ENCODE data around the gene TRIM37. TPM values are rescaled to one million over a fixed set of nuclear protein-coding genes. Genes with fewer than 3 reads are reported as not detected.

The TRIM37 gene
- total and polyA plus RNA-seq, 4 donors, result 9.1 to 39.0 (median 16.8) TPM

GRCh38 chr17:59101178-59101577, 5.5 kb downstream of the TRIM37 start:
- H3K36me3 ChIP-seq (ENCODE audit: control insufficient read depth in 4 of 4, insufficient read depth in 4 of 4, low read length in 4 of 4), result peaks cover 0 to 22% (median 5%) of the 10 kb centered on the region in 4 donors
- 97 to 100% methylated on average over 1 of the region's 1 CpG for WGBS, 2 donors
- no peaks in the 10 kb centered on the region for H3K9me3 ChIP-seq (ENCODE audit: control insufficient read depth in 4 of 4, insufficient read depth in 3 of 4, low read length in 3 of 4)
- TF ChIP-seq, protein P1, sequence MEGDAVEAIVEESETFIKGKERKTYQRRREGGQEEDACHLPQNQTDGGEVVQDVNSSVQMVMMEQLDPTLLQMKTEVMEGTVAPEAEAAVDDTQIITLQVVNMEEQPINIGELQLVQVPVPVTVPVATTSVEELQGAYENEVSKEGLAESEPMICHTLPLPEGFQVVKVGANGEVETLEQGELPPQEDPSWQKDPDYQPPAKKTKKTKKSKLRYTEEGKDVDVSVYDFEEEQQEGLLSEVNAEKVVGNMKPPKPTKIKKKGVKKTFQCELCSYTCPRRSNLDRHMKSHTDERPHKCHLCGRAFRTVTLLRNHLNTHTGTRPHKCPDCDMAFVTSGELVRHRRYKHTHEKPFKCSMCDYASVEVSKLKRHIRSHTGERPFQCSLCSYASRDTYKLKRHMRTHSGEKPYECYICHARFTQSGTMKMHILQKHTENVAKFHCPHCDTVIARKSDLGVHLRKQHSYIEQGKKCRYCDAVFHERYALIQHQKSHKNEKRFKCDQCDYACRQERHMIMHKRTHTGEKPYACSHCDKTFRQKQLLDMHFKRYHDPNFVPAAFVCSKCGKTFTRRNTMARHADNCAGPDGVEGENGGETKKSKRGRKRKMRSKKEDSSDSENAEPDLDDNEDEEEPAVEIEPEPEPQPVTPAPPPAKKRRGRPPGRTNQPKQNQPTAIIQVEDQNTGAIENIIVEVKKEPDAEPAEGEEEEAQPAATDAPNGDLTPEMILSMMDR (IDR thresholded peaks at IDR 0.05; ENCODE audit: control extremely low read depth, extremely low read depth), result no peak
- no peak overlapping the region for H3K9ac ChIP-seq (ENCODE audit: insufficient read depth in 1 of 2, low read length in 2 of 2)
- no peaks in the 10 kb centered on the region for H3K27me3 ChIP-seq (ENCODE audit: control insufficient read depth in 3 of 3, insufficient read depth in 3 of 3, low read length in 2 of 3)
- no peak for DNase-seq
- peaks cover 0 to 9% (median 1%) of the 10 kb centered on the region in 5 donors for H3K4me1 ChIP-seq (ENCODE audit: control insufficient read depth in 5 of 5, insufficient read depth in 5 of 5, low read length in 5 of 5)
- ATAC-seq (ENCODE audit: insufficient read depth, low FRiP score), result no peak
- H3K27ac ChIP-seq (ENCODE audit: low read depth in 1 of 2, low read length in 1 of 2), result no peak overlapping the region
- no peak overlapping the region for H3K4me3 ChIP-seq

- Histone ChIP-seq H3K36me3 (ENCODE audit: control insufficient read depth in 4 of 4, insufficient read depth in 4 of 4, low read length in 4 of 4) (peaks cover 0 to 15% (median 4%) of the 10 kb centered on the region in 4 donors), H3K9ac (ENCODE audit: insufficient read depth in 1 of 2, low read length in 2 of 2) (no peak overlapping the region), H3K27ac (ENCODE audit: low read depth in 1 of 2, low read length in 1 of 2) (no peak overlapping the region), H3K4me3 (no peak overlapping the region), H3K27me3 (ENCODE audit: control insufficient read depth in 3 of 3, insufficient read depth in 3 of 3, low read length in 2 of 3) (no peaks in the 10 kb centered on the region), H3K9me3 (ENCODE audit: control insufficient read depth in 4 of 4, insufficient read depth in 3 of 4, low read length in 3 of 4) (no peaks in the 10 kb centered on the region), H3K4me1 (ENCODE audit: control insufficient read depth in 5 of 5, insufficient read depth in 5 of 5, low read length in 5 of 5) (peaks cover 0 to 11% (median 3%) of the 10 kb centered on the region in 5 donors)
- ATAC-seq (ENCODE audit: insufficient read depth, low FRiP score) (no peak), DNase-seq (no peak)
- TF ChIP-seq, protein P1 (IDR thresholded peaks at IDR 0.05; ENCODE audit: control extremely low read depth, extremely low read depth), result no peak
Observed at GRCh38 chr17:59097876-59098275, 8.8 kb downstream of the TRIM37 start.

GRCh38 chr17:59094861-59095530, 11.7 kb downstream of the TRIM37 start:
- no peak for DNase-seq
- TF ChIP-seq, protein P1 (IDR thresholded peaks at IDR 0.05; ENCODE audit: control extremely low read depth, extremely low read depth), result no peak
- H3K9ac ChIP-seq (ENCODE audit: insufficient read depth in 1 of 2, low read length in 2 of 2), result no peak overlapping the region
- peaks cover 0 to 11% (median 3%) of the 10 kb centered on the region in 5 donors for H3K4me1 ChIP-seq (ENCODE audit: control insufficient read depth in 5 of 5, insufficient read depth in 5 of 5, low read length in 5 of 5)
- ATAC-seq (ENCODE audit: insufficient read depth, low FRiP score), result no peak
- H3K27ac ChIP-seq (ENCODE audit: low read depth in 1 of 2, low read length in 1 of 2), result no peak overlapping the region
- no peaks in the 10 kb centered on the region for H3K27me3 ChIP-seq (ENCODE audit: control insufficient read depth in 3 of 3, insufficient read depth in 3 of 3, low read length in 2 of 3)
- 92 to 96% methylated on average over 6 of the region's 6 CpGs for WGBS, 2 donors
- no peak overlapping the region for H3K4me3 ChIP-seq
- H3K36me3 ChIP-seq (ENCODE audit: control insufficient read depth in 4 of 4, insufficient read depth in 4 of 4, low read length in 4 of 4), result peaks cover 0 to 6% (median 2%) of the 10 kb centered on the region in 4 donors
- H3K9me3 ChIP-seq (ENCODE audit: control insufficient read depth in 4 of 4, insufficient read depth in 3 of 4, low read length in 3 of 4), result no peaks in the 10 kb centered on the region

Measured in lung (tissue), 12 donors.